GM12874 (cell line): ENCODE results near the gene SYF2.

ENCODE experiments used
- TF ChIP-seq, protein P1 (sequence below): IDR thresholded peaks from 2 replicates; pipeline ENCODE4 v1.5.1; 2011; ENCODE audit warnings: low read depth, mild to moderate bottlenecking, control low read depth, low read length, moderate library complexity; ENCODE audit not compliant: insufficient read depth

The SYF2 gene

DNA sequence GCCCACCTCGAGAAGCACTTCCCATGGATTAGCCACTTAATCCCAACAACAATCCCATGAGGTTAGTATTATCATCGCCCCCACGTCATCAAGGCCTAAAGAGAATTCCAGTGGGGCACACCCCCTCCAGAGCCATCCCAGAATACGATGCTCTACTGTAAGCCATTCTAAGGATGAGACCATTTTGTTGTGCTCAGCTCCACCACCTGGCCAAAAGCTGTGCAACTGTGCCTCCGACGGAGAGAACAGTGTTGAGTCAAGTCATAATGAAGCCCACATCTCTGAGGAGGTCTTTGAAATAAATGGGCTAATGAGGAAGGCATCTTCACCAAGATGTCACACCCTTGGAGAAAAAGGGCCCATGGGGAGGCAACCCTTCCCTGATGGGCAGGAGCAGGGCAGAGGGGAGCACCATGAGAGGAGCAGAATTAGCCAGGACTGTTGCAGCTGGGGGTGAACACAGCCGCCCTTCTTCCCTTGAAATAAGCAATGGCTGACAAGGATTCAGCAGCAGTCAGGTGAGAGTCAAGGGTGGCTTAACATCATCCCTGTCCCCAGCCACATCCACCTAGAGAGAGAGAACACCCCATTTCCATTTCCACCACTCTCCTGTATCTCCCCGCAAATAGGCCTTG is 14.6 kb downstream of the SYF2 start:
- TF ChIP-seq, protein P1, sequence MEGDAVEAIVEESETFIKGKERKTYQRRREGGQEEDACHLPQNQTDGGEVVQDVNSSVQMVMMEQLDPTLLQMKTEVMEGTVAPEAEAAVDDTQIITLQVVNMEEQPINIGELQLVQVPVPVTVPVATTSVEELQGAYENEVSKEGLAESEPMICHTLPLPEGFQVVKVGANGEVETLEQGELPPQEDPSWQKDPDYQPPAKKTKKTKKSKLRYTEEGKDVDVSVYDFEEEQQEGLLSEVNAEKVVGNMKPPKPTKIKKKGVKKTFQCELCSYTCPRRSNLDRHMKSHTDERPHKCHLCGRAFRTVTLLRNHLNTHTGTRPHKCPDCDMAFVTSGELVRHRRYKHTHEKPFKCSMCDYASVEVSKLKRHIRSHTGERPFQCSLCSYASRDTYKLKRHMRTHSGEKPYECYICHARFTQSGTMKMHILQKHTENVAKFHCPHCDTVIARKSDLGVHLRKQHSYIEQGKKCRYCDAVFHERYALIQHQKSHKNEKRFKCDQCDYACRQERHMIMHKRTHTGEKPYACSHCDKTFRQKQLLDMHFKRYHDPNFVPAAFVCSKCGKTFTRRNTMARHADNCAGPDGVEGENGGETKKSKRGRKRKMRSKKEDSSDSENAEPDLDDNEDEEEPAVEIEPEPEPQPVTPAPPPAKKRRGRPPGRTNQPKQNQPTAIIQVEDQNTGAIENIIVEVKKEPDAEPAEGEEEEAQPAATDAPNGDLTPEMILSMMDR, result no peak

DNA sequence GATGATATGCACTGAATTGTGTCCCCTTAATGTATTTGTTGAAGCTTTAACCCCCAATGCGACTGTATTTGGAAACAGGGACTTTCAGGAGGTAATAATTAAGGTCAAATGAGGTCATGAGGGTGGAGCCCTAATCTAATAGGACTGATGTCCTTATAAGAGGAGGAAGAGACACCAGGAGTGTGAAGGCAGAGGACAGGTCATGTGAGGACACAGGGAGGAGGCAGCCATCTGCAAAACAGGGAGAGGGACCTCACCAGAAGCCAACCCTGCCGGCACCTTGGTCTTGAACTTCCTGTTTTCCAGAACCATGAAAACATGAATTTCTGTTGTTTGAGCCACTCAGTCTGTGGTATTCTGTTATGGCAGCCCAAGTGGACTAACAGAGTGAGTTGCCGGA is 15.3 kb downstream of the SYF2 start:
- TF ChIP-seq, protein P1, result no peak

DNA sequence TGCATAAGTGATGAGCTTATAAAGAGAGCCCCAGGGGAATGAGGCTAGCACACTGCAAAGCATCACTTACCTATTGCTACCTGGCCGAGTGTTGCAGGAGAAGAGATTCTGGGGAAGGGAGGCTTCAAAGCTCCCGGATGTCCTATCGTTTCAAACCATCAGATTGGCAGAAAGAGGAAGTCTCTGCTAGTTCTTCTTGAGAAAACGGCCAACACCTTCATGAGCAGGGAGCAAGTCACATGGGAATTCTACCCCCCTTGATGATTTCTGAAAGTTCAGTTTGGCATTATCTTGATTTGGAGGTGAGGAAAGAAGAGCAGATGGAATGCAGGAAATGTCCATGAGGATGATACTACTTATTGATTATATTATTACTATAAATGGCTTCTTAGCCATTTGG is 16.2 kb downstream of the SYF2 start:
- TF ChIP-seq, protein P1, result no peak

DNA sequence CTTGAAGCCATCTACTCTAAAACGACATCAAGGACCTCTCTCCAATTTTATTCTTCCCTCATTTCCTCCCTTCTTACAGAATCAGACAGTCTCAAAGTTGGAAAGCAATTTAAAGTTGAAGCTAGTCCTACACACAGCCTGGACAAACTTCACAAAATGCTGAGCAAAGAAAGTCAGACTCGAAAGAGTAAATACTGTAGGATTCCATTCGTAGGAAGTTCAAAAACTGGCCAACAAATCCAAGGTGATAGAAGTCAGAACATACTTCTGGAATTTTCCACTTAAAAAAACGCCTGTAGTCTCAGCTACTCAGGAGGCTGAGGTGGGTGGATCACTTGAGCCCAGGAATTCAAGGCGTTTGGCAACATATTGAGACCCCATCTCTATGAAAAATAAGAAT is 19.6 kb downstream of the SYF2 start:
- TF ChIP-seq, protein P1, result no peak

DNA sequence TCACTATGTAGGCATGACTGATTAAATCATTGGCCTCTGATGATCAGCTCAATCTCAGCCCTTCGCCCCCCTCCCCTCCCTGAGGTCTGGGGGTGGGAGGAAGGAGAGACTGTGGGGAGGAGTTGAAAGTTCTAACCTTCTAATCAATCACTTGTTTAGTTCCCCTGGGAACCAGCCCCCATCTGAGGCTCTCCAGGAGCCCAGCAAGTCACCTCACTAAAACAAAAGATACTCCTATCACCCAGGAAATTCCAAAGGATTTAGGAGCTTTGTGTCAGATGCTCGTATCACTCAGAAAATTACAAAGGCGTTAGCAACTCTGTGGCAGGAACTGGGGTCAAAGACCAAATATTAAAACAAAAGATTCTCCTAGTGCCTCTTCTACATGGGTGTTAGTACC is 21.6 kb downstream of the SYF2 start:
- TF ChIP-seq, protein P1, result no peak

DNA sequence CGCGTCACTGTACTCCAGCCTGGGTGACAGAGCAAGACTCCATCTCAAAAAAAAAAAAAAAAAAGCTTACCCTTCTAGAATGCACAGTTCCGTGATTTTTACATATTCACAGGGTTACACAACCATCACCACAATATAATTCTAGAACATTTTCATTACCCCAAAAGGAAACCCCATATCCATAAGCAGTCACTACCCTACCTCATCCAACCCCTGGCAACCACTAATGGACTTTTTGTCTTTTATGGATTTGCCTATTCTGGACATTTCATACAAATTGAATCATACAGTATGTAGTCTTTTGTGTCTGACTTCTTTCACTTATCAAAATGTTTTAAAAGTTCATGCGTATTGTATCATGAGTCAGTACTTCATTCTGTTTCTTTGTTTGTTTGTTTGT is 22.8 kb downstream of the SYF2 start:
- TF ChIP-seq, protein P1, result no peak

DNA sequence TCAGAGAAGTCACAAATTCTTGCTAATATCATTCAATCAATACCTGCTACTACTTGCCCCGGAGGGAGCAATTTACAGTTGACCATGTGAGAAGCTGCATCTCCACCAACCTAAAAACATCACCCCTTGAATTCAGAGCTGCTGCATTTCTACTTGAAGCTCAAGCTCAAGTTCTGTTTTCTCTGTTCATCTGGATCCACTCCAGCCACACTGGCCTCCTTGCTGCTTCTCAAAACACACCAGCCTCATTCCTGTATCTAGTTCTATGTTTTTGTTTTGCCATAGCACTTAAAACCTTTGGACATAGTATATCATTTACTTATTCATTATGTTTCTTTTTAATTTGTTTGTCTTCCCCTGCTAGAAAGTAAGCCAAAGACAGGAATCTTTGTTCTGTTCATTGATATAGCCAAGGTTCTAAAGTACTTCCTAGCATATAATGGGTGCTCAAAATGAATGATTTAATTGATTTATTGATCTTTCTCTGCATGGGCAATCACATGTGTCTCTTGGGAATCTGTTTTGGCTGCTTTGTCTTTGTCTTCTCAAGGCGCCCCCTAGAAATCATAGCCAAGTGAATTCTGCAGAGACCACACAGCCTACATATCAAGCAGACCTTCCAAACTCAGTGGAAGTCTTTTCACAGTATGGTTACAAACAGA is 23.6 kb downstream of the SYF2 start:
- TF ChIP-seq, protein P1, result no peak
